Measurements from ENCODE around the gene KPTN. TPM values are rescaled to one million over a fixed set of nuclear protein-coding genes. Genes with fewer than 3 reads are reported as not detected.
A peak's percentile ranks its signal among the peaks of the same experiment; 100 is the strongest.

The KPTN gene
- total and polyA plus RNA-seq, 2 of the 8 experiments (the other 6 are each of a cell fraction or from before 2014, with no cell fraction given), result 23.6 to 31.3 TPM

DNA sequence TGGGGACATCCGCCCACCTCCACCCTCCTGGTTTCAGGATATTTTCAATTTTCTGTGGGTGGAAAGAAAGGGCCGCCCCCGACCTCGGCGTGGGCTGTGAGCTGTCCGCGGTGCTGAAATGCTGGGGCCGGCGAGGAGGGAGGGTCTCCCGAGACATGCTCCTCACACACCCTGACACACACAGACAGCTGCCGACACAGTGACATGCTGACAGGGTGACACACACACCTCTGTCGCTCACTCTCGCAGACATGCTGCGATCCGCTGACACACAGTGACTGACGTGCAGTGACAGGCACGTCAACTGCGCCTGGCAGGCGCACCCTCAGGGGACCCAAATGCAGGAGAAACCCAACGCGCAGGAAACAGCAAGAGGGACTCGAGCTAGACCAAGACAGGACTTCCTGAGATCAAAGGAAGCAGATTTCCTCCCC is 39.6 kb downstream of the KPTN start:
- Histone ChIP-seq H4K8ac (ENCODE audit: extremely low read depth, insufficient read depth, low read length) (no peak overlapping the region), H3K23ac (ENCODE audit: insufficient read length) (no peak overlapping the region), H3K27me3 (replicated peaks in 1 of 4; ENCODE audit: control insufficient read depth in 3 of 4, extremely low read depth in 1 of 4, insufficient read depth in 3 of 4, low read length in 3 of 4) (peaks cover 0 to 9% (median 9%) of the 10 kb centered on the region in 4 experiments; a peak in 5 of 7 replicates), H3K36me3 (ENCODE audit: control insufficient read depth in 2 of 4, insufficient read depth in 4 of 4, low read length in 3 of 4) (no peaks in the 10 kb centered on the region), H3K4me2 (ENCODE audit: insufficient read depth in 1 of 2, low read depth in 2 of 2, low read length in 2 of 2) (no peak overlapping the region), H2AK5ac (ENCODE audit: low read depth, low read length) (no peak overlapping the region), H2BK5ac (ENCODE audit: low read depth, low read length) (no peak overlapping the region), H3K18ac (ENCODE audit: extremely low read depth, low read length) (no peak overlapping the region), H3K14ac (ENCODE audit: insufficient read length) (no peak overlapping the region), H3K4me3 (ENCODE audit: extremely low read depth in 1 of 4, insufficient read depth in 2 of 4, low read depth in 3 of 4, low read length in 4 of 4) (no peak overlapping the region), H3K79me1 (ENCODE audit: low read depth, low read length) (no peaks in the 10 kb centered on the region; the same call in 1 of the 2 replicates), H2BK12ac (ENCODE audit: low read depth, low read length) (no peak overlapping the region), H4K5ac (ENCODE audit: insufficient read length, low read depth, low read length) (no peak overlapping the region), H3K27ac (ENCODE audit: low read depth, low read length) (no peak overlapping the region), H4K91ac (replicated peaks; ENCODE audit: insufficient read length, low read length) (no peak overlapping the region), H2AFZ (ENCODE audit: low read length) (no peak overlapping the region), H4K20me1 (replicated peaks in 1 of 2; ENCODE audit: control insufficient read depth in 1 of 2, insufficient read depth in 2 of 2, low read length in 2 of 2) (peaks cover 2 to 16% of the 10 kb centered on the region in 2 experiments), H2BK120ac (replicated peaks; ENCODE audit: low read depth, low read length) (no peak overlapping the region), H3K9me3 (ENCODE audit: insufficient read depth in 2 of 2, low read depth in 1 of 2, low read length in 1 of 2) (no peaks in the 10 kb centered on the region), H3K4ac (replicated peaks; ENCODE audit: insufficient read length, low read depth, low read length) (no peak overlapping the region), H3K56ac (replicated peaks; ENCODE audit: insufficient read length, low read depth, low read length) (no peak overlapping the region), H3K23me2 (ENCODE audit: low read depth, low read length) (peaks cover 18% of the 10 kb centered on the region; the same call in 1 of the 2 replicates), H2BK15ac (ENCODE audit: low read length) (no peak overlapping the region), H3K9ac (replicated peaks in 1 of 4; ENCODE audit: extremely low read depth in 1 of 4, low read depth in 3 of 4, low read length in 3 of 4) (no peak overlapping the region), H3K79me2 (ENCODE audit: control insufficient read depth in 1 of 2, insufficient read depth in 2 of 2, low read length in 2 of 2) (no peaks in the 10 kb centered on the region), H2BK20ac (ENCODE audit: low read length) (no peak overlapping the region), H3K4me1 (replicated peaks in 1 of 4; ENCODE audit: control insufficient read depth in 3 of 4, insufficient read depth in 4 of 4, low read length in 3 of 4) (peaks cover 7 to 18% (median 10%) of the 10 kb centered on the region in 4 experiments)
- DNase-seq (ENCODE audit: low read depth in 1 of 2, low spot score in 2 of 2) (peak in 1 of 2 experiments; percentile 85), FAIRE-seq (no peak)
- WGBS, 2 experiments (ENCODE audit: extremely low coverage in 1 of 2, insufficient coverage in 1 of 2, insufficient read length in 1 of 2, insufficient replicate concordance in 2 of 2, low coverage in 1 of 2, low lambda C conversion rate in 2 of 2, missing lambda C conversion rate in 1 of 2), result 62% methylated on average over 17 of the region's 22 CpGs; no CpG with 5 or more reads in 1 of the 2 experiments
- ChIA-PET POLR2A (ENCODE audit: partially characterized antibody) (interaction anchor here (0.6 kb wide), 1 partner anchor 258 kb away, joined by 3 read pairs; no protein-coding TSS in a partner anchor), CTCF (ENCODE audit: partially characterized antibody) (interaction anchor here (0.6 to 24.5 kb wide), 3 partner anchors 39 to 1991 kb away, joined by 3 to 436 read pairs (median 3); partner anchors contain the start of genes EHD2 and KPTN)
- TF ChIP-seq JUN (IDR thresholded peaks at IDR 0.05; ENCODE audit: low read depth, low read length), result no peak
- TF ChIP-seq SUZ12 (IDR thresholded peaks at IDR 0.05; ENCODE audit: low read length), result no peak
- no peak for TF ChIP-seq TEAD4 (IDR thresholded peaks at IDR 0.05; ENCODE audit: low read depth, low read length)
- TF ChIP-seq CHD2 (IDR thresholded peaks at IDR 0.05; ENCODE audit: low read length), result no peak
- TF ChIP-seq, protein P1, sequence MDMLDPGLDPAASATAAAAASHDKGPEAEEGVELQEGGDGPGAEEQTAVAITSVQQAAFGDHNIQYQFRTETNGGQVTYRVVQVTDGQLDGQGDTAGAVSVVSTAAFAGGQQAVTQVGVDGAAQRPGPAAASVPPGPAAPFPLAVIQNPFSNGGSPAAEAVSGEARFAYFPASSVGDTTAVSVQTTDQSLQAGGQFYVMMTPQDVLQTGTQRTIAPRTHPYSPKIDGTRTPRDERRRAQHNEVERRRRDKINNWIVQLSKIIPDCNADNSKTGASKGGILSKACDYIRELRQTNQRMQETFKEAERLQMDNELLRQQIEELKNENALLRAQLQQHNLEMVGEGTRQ (IDR thresholded peaks at IDR 0.05; ENCODE audit: low read length), result no peak
- no peak for TF ChIP-seq SIRT6 (IDR thresholded peaks at IDR 0.05; ENCODE audit: low read length)
- no peak for TF ChIP-seq CBX8 (IDR thresholded peaks at IDR 0.05; ENCODE audit: borderline replicate concordance, low read depth, low read length)
- TF ChIP-seq, protein P2, sequence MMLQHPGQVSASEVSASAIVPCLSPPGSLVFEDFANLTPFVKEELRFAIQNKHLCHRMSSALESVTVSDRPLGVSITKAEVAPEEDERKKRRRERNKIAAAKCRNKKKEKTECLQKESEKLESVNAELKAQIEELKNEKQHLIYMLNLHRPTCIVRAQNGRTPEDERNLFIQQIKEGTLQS (IDR thresholded peaks at IDR 0.05; ENCODE audit: insufficient read depth, low read depth, low read length), result no peak
- peak; percentile 93 for TF ChIP-seq KDM1A (IDR thresholded peaks at IDR 0.05; ENCODE audit: borderline replicate concordance, low read length)
- TF ChIP-seq SP4 (IDR thresholded peaks at IDR 0.05; ENCODE audit: low read length), result no peak
- no peak for TF ChIP-seq TBP (IDR thresholded peaks at IDR 0.05; ENCODE audit: low read depth, low read length)
- no peak for TF ChIP-seq RNF2 (IDR thresholded peaks at IDR 0.05; ENCODE audit: borderline replicate concordance, low read depth, low read length, missing control alignments, poor library complexity, severe bottlenecking)

All from H1 (cell line).